NOMO-1 treated with dmso at 0.1 percent for 144 hours (cell line): ENCODE measurements around the gene TRPC5OS.
A peak's percentile ranks its signal among the peaks of the same experiment; 100 is the strongest.

ENCODE experiments used
- DNase-seq: peaks from one replicate; lab custom pipeline; 2025; ENCODE audit not compliant: unreplicated experiment; lab: John Stamatoyannopoulos, UW

Gene TRPC5OS

GRCh38 chrX:111875881-111876280, at the start of gene TRPC5OS:
TRPC5OS (plus strand) TSS chrX:111876181; CDS start chrX:111901850, 25,669 bp downstream.
- DNase-seq: no peak

- DNase-seq: no peak
Observed at GRCh38 chrX:111829345-111829744, 46.6 kb upstream of the TRPC5OS start.

GRCh38 chrX:111830571-111830970, 45.4 kb upstream of the TRPC5OS start:
- no peak for DNase-seq

- DNase-seq: no peak
Observed at GRCh38 chrX:111831343-111831742, 44.6 kb upstream of the TRPC5OS start.

DNA sequence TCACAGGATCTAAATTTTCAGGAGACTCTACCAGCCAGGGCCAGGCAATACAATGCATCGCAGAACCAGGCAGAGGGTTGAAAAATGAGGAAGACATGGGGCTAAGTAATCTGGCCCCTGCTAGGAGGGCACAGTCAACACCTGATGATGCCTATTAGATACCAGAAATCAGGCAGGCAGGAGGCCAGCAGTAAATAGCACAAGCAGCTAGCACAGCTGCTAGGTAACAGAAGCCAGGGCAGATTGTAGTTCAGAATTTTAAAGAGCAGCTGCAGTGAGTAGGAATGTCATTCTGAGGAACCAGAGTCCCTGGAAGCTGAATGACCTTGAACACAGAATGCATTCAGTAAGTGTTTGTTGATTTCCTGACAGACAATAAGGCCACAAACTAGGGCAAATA, 38.8 kb upstream of the TRPC5OS start:
- no peak for DNase-seq

- no peak for DNase-seq
Observed at GRCh38 chrX:111847491-111848133, 28.4 kb upstream of the TRPC5OS start.

GRCh38 chrX:111848541-111848940, 27.4 kb upstream of the TRPC5OS start:
- DNase-seq: no peak

GRCh38 chrX:111850975-111851374, 25.0 kb upstream of the TRPC5OS start:
- DNase-seq: no peak

DNA sequence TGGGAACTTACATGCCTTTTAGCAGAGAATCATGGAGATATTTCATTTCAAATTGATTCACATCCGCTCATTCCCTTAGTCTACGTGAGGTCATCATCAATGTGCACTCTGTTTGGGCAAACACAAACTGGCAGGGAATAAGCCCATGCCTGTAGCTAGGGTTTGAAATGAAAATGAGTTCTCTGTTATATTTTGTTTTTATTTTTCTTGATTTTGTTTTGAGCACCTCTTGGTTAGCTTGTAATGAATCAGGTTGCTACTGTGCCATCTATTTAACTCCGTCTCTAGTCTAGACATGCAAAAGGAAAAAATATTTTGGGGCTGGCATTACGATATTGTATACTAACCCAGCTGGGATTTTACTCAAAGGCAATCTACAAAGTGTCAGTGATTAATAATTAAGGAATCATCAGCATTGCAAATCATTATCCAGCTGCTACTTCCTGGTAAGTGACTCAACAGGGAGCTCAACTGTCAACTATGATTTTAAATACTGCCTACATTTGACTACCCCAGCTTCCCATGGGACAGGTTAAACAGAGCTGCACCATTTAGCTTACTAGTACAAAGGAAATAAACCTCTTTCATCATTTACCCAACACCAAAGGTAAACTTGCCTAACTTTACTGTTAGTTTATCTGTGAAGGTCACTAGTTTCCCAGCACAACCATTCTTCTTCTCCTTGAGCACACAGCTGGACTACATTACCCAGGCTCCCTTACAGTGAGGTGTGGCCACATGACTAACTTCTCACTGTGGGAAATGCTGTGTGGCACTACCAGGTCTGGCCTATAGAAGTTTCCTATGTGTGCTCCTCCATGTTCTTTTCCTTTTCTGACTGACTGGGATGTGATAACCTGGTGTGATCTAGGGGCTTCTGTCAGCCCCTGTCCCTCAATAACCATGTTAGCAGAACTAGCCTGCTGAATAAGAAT, 21.2 kb upstream of the TRPC5OS start:
- DNase-seq: no peak

DNA sequence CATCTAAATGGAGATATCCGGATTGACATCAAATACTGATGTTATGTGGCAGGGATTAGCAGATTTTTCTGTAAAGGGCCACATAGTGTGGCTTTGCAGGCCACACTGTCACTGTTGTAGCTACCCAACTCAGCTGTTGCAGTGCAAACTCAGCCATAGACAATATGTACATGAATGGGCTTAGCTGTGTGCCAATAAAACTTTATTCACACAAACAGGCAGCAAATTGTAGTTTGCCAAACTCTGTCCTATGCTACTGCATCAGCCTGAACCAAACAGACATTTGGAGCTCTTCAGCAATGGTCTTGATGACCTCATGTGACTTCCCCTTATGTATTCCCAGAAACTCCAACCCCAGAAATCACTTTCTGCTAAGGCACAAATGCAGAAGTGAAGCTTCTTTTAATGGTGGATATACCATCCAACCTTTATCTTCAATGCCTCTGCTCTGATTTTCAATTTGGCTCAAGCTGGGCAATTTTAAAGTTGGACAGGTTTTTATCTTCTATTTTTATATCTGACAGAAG, 18.4 kb upstream of the TRPC5OS start:
- no peak for DNase-seq

GRCh38 chrX:111861605-111862004, 14.4 kb upstream of the TRPC5OS start:
- no peak for DNase-seq

GRCh38 chrX:111867236-111867635, 8.7 kb upstream of the TRPC5OS start:
- DNase-seq: no peak

DNA sequence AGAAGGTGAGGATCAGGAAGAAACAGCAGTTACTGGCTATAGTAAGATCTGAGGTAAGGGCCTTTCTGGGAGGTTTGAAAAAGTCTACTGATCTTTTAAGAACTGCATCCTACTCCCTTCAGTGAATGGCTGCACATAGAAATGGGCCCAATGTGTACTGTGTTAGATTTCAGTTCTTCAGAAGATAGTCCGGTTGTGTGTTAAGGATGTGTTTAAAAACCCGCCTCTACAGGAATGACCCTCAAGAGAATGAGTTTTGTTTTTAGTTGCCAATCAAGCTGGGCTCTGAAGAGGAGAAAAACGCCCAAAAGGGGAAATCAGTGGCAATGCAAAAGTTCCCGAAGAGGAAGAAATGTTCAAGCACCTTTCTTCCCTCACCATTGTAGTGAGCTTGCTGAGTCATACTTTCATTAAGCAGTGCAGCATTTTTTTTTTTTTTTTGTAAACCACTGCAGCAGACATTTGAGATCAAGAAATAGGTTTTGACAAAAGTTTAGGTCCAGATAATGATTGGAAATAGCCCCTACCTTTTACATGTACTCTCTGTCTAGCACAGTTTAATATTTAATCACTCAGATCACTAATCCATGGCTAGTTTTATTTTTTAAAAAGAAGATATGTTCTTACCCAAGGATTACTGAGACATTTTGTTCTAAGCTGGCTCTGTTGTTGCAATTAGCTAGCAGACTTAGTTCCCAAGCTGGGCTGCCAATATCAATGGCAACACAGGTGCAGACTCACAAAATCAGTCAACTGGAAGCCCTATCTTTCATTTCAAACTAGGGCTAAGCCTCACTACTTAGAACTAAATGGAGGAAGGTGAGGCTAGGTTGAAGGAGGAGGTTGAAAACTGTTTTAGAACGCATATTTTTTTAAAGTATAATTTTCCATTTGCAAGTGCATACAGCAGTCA, 7.0 kb upstream of the TRPC5OS start:
- no peak for DNase-seq

DNA sequence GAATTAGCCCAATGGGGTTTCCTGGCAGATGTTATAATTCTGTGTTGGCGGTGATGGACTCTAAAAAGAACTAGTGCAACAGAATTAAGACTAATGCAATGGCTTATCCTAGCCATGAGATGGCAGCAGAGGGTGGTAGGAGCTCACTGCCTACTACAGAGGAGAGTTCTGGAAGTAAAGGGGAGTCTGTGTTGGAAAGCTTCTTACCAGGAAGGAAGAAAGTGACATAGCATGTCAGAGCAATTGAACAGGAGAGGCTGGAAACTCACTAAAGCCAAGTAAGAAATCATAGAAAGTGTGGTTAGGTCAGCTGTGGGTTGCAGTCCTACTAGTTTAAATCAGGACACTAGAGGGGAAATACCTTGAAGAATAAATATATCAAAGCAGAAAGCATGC, 6.3 kb upstream of the TRPC5OS start:
- no peak for DNase-seq

DNA sequence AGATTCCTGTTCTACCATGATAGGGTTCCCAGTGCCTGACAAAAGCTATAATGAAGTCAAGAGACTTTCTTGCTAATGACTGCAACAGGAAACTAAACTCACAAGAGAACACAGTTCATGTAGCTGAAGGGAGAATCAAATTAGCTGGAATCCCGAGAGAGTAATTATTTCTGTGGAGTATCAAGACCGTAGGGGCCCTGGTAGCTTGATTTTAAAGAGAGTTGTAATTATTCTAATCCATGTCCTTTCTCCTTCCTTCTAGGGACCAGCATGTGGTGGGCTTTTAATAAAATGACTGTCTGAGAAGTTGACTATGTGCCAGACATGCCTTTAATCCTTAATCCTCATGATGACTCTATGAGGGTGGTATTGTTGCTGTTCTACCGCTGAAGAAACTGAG, 1.7 kb upstream of the TRPC5OS start:
- DNase-seq: no peak

GRCh38 chrX:111876646-111877045, 665 bp downstream of the TRPC5OS start:
- no peak for DNase-seq

- DNase-seq: no peak
Observed at GRCh38 chrX:111877681-111878080, 1.7 kb downstream of the TRPC5OS start.

- DNase-seq: no peak
Observed at GRCh38 chrX:111880735-111881134, 4.8 kb downstream of the TRPC5OS start.

GRCh38 chrX:111881715-111882114, 5.7 kb downstream of the TRPC5OS start:
- DNase-seq: peak; percentile 20

GRCh38 chrX:111886678-111887077, 10.7 kb downstream of the TRPC5OS start:
- DNase-seq: no peak

DNA sequence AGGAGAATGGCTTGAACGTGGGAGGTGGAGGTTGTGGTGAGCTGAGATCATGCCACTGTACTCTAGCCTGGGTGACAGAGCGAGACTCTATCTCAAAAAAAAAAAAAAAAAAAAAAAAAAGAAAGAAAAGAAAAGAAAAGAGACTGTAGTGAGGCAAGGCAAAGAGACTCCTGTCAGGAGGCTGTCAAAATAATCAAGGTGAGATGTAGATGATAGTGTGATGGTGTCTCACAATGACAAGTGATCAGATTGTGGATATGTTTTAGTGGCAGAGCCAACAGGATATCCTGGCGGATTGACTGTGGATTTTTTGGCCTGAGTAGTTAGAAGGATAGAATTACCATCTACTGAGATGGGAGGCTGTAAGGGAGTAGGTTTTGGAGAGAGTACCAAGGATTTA, 12.6 kb downstream of the TRPC5OS start:
- DNase-seq: no peak
